HG02852 (cell line): ENCODE results near the gene CEP41.

Experiments
- ATAC-seq: cut with Tn5 transposase; IDR thresholded peaks from one replicate; pipeline ENCODE4 v1.9.1; 2021; ENCODE audit warnings: mild to moderate bottlenecking, moderate library complexity; ENCODE audit not compliant: unreplicated experiment

The CEP41 gene

DNA sequence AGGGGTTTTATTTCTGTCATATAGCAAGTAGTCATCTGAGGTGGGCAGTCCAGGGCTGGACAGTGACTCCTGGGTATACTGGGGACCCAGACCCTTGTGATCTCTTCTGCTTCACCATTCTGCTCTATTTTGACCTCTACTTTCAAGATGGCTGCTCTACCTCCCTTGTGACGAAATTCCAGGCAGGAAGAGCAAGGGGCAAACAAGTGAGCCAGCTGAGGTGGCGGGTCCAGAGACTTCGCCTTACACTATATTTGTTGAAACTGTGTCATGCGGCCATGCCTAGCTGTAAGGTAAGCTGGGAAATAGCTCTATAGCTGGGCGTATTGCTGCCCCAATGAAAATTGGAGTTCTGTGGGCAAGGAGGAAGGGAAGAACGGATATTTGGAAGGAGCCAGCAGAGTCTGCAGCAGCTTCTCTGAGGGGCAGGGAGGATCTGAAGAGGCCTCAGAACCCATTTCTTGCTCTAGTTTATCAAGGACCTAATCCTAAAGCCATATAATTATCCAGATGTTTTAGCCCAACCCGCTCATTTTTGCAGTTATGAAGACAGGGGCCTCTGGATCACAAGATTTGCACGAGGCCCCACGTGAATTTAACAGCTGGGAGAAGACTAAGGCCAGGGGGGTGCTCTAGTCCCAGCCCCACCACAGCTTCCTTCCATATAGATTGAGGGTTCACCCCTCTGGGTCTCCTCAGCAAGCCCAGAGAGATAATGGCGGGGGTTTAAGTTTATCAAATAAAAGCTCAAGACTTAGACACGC, 68.2 kb downstream of the CEP41 start:
- ATAC-seq: no peak

DNA sequence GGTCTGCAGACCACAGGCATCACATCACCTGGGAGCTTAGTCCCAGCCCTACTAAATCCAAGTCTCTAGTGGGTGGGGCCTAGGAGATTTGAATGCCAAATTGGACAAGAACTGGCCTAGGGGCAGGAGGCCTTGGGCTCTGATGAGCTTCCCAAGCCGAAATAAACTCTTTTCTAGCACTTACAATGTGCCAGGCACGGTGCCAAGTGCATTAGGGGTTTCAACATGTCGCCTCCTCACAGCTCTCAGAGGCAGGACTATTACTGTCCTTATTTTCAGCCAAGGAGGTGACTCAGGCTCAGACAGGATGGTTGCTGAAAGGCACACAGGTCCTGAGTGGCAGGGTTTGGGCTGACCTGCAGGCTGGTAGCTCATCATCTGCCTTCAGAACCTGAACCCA, 69.8 kb downstream of the CEP41 start:
- ATAC-seq: no peak

GRCh38 chr7:130369831-130370550, 70.8 kb downstream of the CEP41 start:
- no peak for ATAC-seq

DNA sequence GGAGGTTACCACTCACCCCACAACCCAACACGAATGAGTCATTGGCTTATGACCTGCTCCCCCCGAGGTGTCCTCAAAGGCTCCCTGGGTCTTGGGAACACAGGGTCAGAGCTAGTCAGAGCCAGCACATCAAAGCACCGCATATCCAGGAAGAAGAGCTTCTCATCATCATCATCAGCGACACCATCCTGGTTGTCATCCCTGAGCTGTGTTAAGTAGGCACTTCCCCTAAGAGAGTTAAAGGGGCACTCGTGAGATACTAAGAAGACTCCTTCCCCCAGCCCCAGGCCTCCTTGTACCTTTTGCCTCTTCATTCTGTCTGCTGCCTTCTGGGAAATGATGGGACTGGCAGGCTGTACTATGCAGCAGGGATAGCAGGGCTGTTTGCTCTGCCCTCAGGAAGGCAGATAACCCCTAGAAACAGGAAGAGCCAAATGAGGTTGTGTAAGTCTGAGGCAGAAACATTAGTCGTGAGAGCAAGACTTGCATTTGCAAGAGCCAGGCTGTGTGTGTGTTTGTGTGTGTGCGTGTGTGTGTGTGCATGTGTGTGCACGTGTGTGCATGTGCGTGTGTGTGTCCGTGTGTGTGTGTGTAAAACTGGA, 71.6 kb downstream of the CEP41 start:
- ATAC-seq: no peak

DNA sequence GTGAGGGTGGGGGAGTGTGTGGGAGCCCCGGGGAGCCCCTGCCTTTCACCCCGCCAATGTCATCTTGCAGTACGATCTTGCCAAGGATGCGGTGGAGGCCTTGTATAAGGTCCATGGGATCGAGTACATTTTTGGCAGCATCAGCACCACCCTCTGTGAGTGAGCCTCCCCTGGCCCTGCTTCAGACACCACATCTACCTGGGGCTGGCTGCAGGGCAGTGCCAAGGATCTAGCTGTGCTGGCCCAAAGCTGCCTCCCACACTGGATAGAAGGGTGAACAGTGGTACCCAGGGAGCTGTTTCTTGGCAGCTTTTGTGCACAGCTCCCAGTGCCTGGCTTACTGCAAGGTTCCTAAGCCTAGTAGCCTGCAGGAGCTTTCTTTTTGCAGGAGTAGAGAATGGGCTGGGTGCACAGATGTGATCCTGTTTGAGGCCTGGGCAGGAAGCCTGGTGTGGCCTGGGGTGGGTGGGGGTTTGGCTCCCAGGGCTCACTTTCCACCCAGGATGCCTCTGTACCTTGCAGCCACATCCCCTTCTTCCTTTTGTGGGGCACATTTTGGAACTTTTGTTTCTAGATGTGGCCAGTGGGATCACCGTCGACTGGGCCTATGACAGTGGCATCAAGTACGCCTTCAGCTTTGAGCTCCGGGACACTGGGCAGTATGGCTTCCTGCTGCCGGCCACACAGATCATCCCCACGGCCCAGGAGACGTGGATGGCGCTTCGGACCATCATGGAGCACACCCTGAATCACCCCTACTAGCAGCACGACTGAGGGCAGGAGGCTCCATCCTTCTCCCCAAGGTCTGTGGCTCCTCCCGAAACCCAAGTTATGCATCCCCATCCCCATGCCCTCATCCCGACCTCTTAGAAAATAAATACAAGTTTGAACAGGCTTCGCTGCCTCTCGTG, 72.7 kb downstream of the CEP41 start:
- ATAC-seq: no peak

- ATAC-seq: no peak
Observed at GRCh38 chr7:130367088-130367755, 73.6 kb downstream of the CEP41 start.

- ATAC-seq: no peak
Observed at GRCh38 chr7:130366564-130366963, 74.3 kb downstream of the CEP41 start.

- peak; percentile 62 for ATAC-seq
Observed at GRCh38 chr7:130365511-130366441, 75.0 kb downstream of the CEP41 start.

- ATAC-seq: no peak
Observed at GRCh38 chr7:130365088-130365487, 75.7 kb downstream of the CEP41 start.

- ATAC-seq: no peak
Observed at GRCh38 chr7:130364451-130364850, 76.4 kb downstream of the CEP41 start.

- peak; percentile 50 for ATAC-seq
Observed at GRCh38 chr7:130363026-130363847, 77.6 kb downstream of the CEP41 start.

- ATAC-seq: no peak
Observed at GRCh38 chr7:130362251-130362816, 78.5 kb downstream of the CEP41 start.

DNA sequence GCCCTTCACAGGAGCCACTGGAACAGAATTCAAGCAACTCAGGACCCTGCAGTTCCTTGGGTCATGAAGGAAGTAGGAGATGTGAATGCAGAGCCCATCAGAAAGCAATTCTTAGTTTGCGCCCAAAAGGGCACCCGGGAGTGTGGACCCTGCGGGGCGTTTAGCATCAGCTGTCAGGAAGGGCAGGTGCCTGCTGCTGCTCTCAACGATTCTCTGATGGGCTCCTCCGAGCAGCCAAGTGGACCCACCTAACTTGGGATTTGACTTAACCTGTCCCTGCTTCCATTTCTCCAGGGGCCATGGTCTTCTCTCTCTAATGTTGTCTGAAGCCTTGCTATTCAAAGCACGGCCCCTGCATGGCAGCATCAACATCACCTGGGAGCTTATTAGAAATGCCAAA, 79.1 kb downstream of the CEP41 start:
- no peak for ATAC-seq

DNA sequence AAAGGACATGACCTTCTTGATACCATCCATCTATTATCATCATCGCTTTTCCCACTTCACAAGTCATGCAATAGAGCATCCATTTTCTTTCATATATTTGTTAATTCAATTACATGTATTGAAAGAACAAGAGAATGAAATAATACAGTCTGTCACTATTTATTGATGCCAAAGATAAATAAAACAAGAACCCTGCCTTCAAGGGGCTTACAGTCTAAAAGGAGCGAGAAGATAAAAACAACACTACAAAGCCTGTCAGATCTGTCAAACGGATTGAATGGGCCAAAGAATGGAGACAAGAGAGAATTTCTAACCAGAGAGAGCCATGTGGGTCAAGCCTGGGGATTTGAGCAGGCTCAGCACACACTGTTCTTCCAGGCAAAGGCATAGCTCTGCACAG, 80.3 kb downstream of the CEP41 start:
- no peak for ATAC-seq

- ATAC-seq: no peak
Observed at GRCh38 chr7:130359276-130359857, 81.4 kb downstream of the CEP41 start.

GRCh38 chr7:130358471-130358870, 82.3 kb downstream of the CEP41 start:
- no peak for ATAC-seq

- ATAC-seq: no peak
Observed at GRCh38 chr7:130356876-130357611, 83.8 kb downstream of the CEP41 start.
